ENCODE results near the gene ACTA2.
A peak's percentile ranks its signal among the peaks of the same experiment; 100 is the strongest.

ACTA2 gene

GRCh38 chr10:88978463-88978862, 25.9 kb upstream of the ACTA2 start:
- no peak for ATAC-seq
- TF ChIP-seq OSR1 (CRISPR knock-in tag; IDR thresholded peaks at IDR 0.05) (no peak), ZNF8 (CRISPR knock-in tag; IDR thresholded peaks at IDR 0.05) (no peak), TCF4 (CRISPR knock-in tag; IDR thresholded peaks at IDR 0.05; ENCODE audit: borderline replicate concordance) (no peak), GLIS3 (CRISPR knock-in tag; IDR thresholded peaks at IDR 0.05) (no peak), ZFP3 (CRISPR knock-in tag; IDR thresholded peaks at IDR 0.05) (no peak), RARB (CRISPR knock-in tag; IDR thresholded peaks at IDR 0.05) (no peak)

- no peak; the same call in 2 of the 3 replicates for ATAC-seq
- TF ChIP-seq SNAI2 (CRISPR knock-in tag; IDR thresholded peaks at IDR 0.05) (no peak), ZNF565 (CRISPR knock-in tag; conservative IDR thresholded peaks at IDR 0.05; ENCODE audit: low read depth) (no peak), ZNF8 (CRISPR knock-in tag; IDR thresholded peaks at IDR 0.05) (no peak), ISL1 (CRISPR knock-in tag; IDR thresholded peaks at IDR 0.05) (no peak), ZFP30 (CRISPR knock-in tag; IDR thresholded peaks at IDR 0.05) (no peak), CSDC2 (CRISPR knock-in tag; IDR thresholded peaks at IDR 0.05) (no peak), PPARA (CRISPR knock-in tag; IDR thresholded peaks at IDR 0.05; ENCODE audit: borderline replicate concordance) (no peak), ARNTL (CRISPR knock-in tag; IDR thresholded peaks at IDR 0.05; ENCODE audit: borderline replicate concordance, low read depth) (no peak), TCF4 (CRISPR knock-in tag; IDR thresholded peaks at IDR 0.05; ENCODE audit: borderline replicate concordance) (no peak), BACH2 (CRISPR knock-in tag; IDR thresholded peaks at IDR 0.05; ENCODE audit: borderline replicate concordance) (no peak), ESRRG (CRISPR knock-in tag; IDR thresholded peaks at IDR 0.05) (no peak), TSHZ2 (CRISPR knock-in tag; IDR thresholded peaks at IDR 0.05) (no peak), OSR1 (CRISPR knock-in tag; IDR thresholded peaks at IDR 0.05) (no peak), CREB5 (CRISPR knock-in tag; IDR thresholded peaks at IDR 0.05; ENCODE audit: low read depth) (no peak), ZFP3 (CRISPR knock-in tag; IDR thresholded peaks at IDR 0.05) (no peak), PATZ1 (CRISPR knock-in tag; IDR thresholded peaks at IDR 0.05; ENCODE audit: borderline replicate concordance) (no peak), ZC3H10 (CRISPR knock-in tag; IDR thresholded peaks at IDR 0.05) (no peak), RARB (CRISPR knock-in tag; IDR thresholded peaks at IDR 0.05) (no peak), ZNF70 (CRISPR knock-in tag; IDR thresholded peaks at IDR 0.05) (no peak)
These were observed 22.8 kb upstream of the ACTA2 start for GRCh38 chr10:88975377-88975720.

GRCh38 chr10:88974446-88975376, 22.1 kb upstream of the ACTA2 start:
- ATAC-seq: peak; percentile 67
- TF ChIP-seq GLIS3 (CRISPR knock-in tag; IDR thresholded peaks at IDR 0.05): no peak
- no peak for TF ChIP-seq OSR1 (CRISPR knock-in tag; IDR thresholded peaks at IDR 0.05)
- no peak for TF ChIP-seq TSHZ2 (CRISPR knock-in tag; IDR thresholded peaks at IDR 0.05)
- no peak for TF ChIP-seq ARNTL (CRISPR knock-in tag; IDR thresholded peaks at IDR 0.05; ENCODE audit: borderline replicate concordance, low read depth)
- no peak for TF ChIP-seq TCF4 (CRISPR knock-in tag; IDR thresholded peaks at IDR 0.05; ENCODE audit: borderline replicate concordance)
- no peak for TF ChIP-seq PATZ1 (CRISPR knock-in tag; IDR thresholded peaks at IDR 0.05; ENCODE audit: borderline replicate concordance)
- no peak for TF ChIP-seq ZFP30 (CRISPR knock-in tag; IDR thresholded peaks at IDR 0.05)
- no peak for TF ChIP-seq BACH2 (CRISPR knock-in tag; IDR thresholded peaks at IDR 0.05; ENCODE audit: borderline replicate concordance)
- TF ChIP-seq ISL1 (CRISPR knock-in tag; IDR thresholded peaks at IDR 0.05): no peak; the same call in 1 of the 2 replicates
- no peak for TF ChIP-seq ZNF565 (CRISPR knock-in tag; conservative IDR thresholded peaks at IDR 0.05; ENCODE audit: low read depth)
- no peak for TF ChIP-seq ZNF70 (CRISPR knock-in tag; IDR thresholded peaks at IDR 0.05)
- TF ChIP-seq ZNF8 (CRISPR knock-in tag; IDR thresholded peaks at IDR 0.05): no peak
- no peak for TF ChIP-seq ZFP3 (CRISPR knock-in tag; IDR thresholded peaks at IDR 0.05)
- no peak for TF ChIP-seq CSRNP3 (CRISPR knock-in tag; IDR thresholded peaks at IDR 0.05)
- no peak for TF ChIP-seq SNAI2 (CRISPR knock-in tag; IDR thresholded peaks at IDR 0.05)
- TF ChIP-seq RARB (CRISPR knock-in tag; IDR thresholded peaks at IDR 0.05): no peak
- TF ChIP-seq TOX (CRISPR knock-in tag; IDR thresholded peaks at IDR 0.05; ENCODE audit: borderline replicate concordance): no peak
- TF ChIP-seq ZC3H10 (CRISPR knock-in tag; IDR thresholded peaks at IDR 0.05): no peak
- no peak for TF ChIP-seq PPARA (CRISPR knock-in tag; IDR thresholded peaks at IDR 0.05; ENCODE audit: borderline replicate concordance)

Measured in SK-N-SH treated with all-trans-retinoic acid at 6 μM for 48 hours (cell line).